ENCODE data around the gene C19orf38.

C19orf38 gene

GRCh38 chr19:10896851-10897526 lies 48.8 kb downstream of the C19orf38 start:
- DNase-seq (ENCODE audit: extremely low read depth in 1 of 2, low read depth in 1 of 2): no peak

- DNase-seq (ENCODE audit: extremely low read depth in 1 of 2, low read depth in 1 of 2): no peak
Observed at GRCh38 chr19:10898633-10899032, 50.4 kb downstream of the C19orf38 start.

- DNase-seq (ENCODE audit: extremely low read depth in 1 of 2, low read depth in 1 of 2): no peak
Observed at GRCh38 chr19:10899151-10899653, 51.0 kb downstream of the C19orf38 start.

- no peak for DNase-seq (ENCODE audit: extremely low read depth in 1 of 2, low read depth in 1 of 2)
Observed at GRCh38 chr19:10907925-10908324, 59.7 kb downstream of the C19orf38 start.

GRCh38 chr19:10908380-10908960 lies 60.3 kb downstream of the C19orf38 start:
- no peak for DNase-seq (ENCODE audit: extremely low read depth in 1 of 2, low read depth in 1 of 2)

GRCh38 chr19:10911579-10912363 lies 63.6 kb downstream of the C19orf38 start:
- no peak for DNase-seq (ENCODE audit: extremely low read depth in 1 of 2, low read depth in 1 of 2)

GRCh38 chr19:10912619-10913018 lies 64.4 kb downstream of the C19orf38 start:
- DNase-seq (ENCODE audit: extremely low read depth in 1 of 2, low read depth in 1 of 2): no peak

- no peak for DNase-seq (ENCODE audit: extremely low read depth in 1 of 2, low read depth in 1 of 2)
Observed at GRCh38 chr19:10913716-10914340, 65.6 kb downstream of the C19orf38 start.

GRCh38 chr19:10915130-10916091 lies 67.2 kb downstream of the C19orf38 start:
- DNase-seq (ENCODE audit: extremely low read depth in 1 of 2, low read depth in 1 of 2): no peak

GRCh38 chr19:10916602-10917001 lies 68.4 kb downstream of the C19orf38 start:
- DNase-seq (ENCODE audit: extremely low read depth in 1 of 2, low read depth in 1 of 2): no peak

GRCh38 chr19:10918359-10918758 lies 70.1 kb downstream of the C19orf38 start:
- no peak for DNase-seq (ENCODE audit: extremely low read depth in 1 of 2, low read depth in 1 of 2)

All from activated CD8-positive, alpha-beta memory T cell treated with anti-CD3 and anti-CD28 coated beads for 1 hour (primary cell).